GM23338 (cell line): ENCODE data around the gene ZCCHC10. TPM values are rescaled to one million over a fixed set of nuclear protein-coding genes. Genes with fewer than 3 reads are reported as not detected.

ENCODE experiments used
- ATAC-seq: fragments of 200-7000 bp; cut with Tn5 transposase; 3 replicates; pipeline ENCODE4 v1.9.1; 2020
- DNase-seq: peaks from one replicate; pipeline ENCODE4 v3.0.0-alpha.2; 2015; ENCODE audit warnings: low spot score
- H2AFZ ChIP-seq: fragments of 200-600 bp; sonication (generic); 2 replicates; pipeline ENCODE4 v1.8.0; 2016; ENCODE audit warnings: antibody characterized with exemption, mild to moderate bottlenecking, moderate library complexity
- H3F3A ChIP-seq: fragments of 200-600 bp; sonication (generic); replicated peaks from 2 replicates; pipeline ENCODE4 v1.8.0; 2017; ENCODE audit warnings: antibody characterized with exemption, mixed run types, low read depth
- H3K27ac ChIP-seq: fragments of 200-600 bp; sonication (generic); 2 replicates; pipeline ENCODE4 v1.6.1; 2016; ENCODE audit warnings: low read depth
- H3K27me3 ChIP-seq: fragments of 200-600 bp; sonication (generic); 2 replicates; pipeline ENCODE4 v1.8.0; 2016; ENCODE audit warnings: mild to moderate bottlenecking, mixed run types, moderate library complexity; ENCODE audit not compliant: insufficient read depth
- H3K36me3 ChIP-seq: fragments of 200-600 bp; sonication (generic); 2 replicates; pipeline ENCODE4 v1.8.0; 2016; ENCODE audit warnings: mild to moderate bottlenecking; ENCODE audit not compliant: insufficient read depth
- H3K4me1 ChIP-seq: fragments of 200-600 bp; sonication (generic); 2 replicates; pipeline ENCODE4 v1.8.0; 2016; ENCODE audit warnings: mild to moderate bottlenecking, moderate library complexity; ENCODE audit not compliant: insufficient read depth
- H3K4me2 ChIP-seq: fragments of 200-600 bp; sonication (generic); 2 replicates; pipeline ENCODE4 v1.7.1; 2017; ENCODE audit warnings: mixed run types
- H3K4me3 ChIP-seq: fragments of 200-600 bp; sonication (generic); 2 replicates; pipeline ENCODE4 v1.6.1; 2016; ENCODE audit warnings: mixed run types
- H3K79me2 ChIP-seq: fragments of 200-600 bp; sonication (generic); replicated peaks from 2 replicates; pipeline ENCODE4 v1.8.0; 2017; ENCODE audit warnings: mild to moderate bottlenecking; ENCODE audit not compliant: insufficient read depth
- H3K9me2 ChIP-seq: fragments of 200-600 bp; sonication (generic); 2 replicates; pipeline ENCODE4 v1.8.0; 2017; ENCODE audit not compliant: insufficient read depth
- H4K20me1 ChIP-seq: fragments of 200-600 bp; sonication (generic); replicated peaks from 2 replicates; pipeline ENCODE4 v1.8.0; 2017; ENCODE audit warnings: mild to moderate bottlenecking; ENCODE audit not compliant: insufficient read depth
- H3K27ac Mint-ChIP-seq: 2 replicates; pipeline ENCODE4 v1.8.0; 2020; ENCODE audit warnings: inconsistent platforms, mild to moderate bottlenecking, moderate library complexity, mixed read lengths
- H3K27me3 Mint-ChIP-seq: 3 replicates; pipeline ENCODE4 v1.8.0; 2022; ENCODE audit warnings: low read depth, mild to moderate bottlenecking, moderate library complexity, mixed read lengths, inconsistent platforms; ENCODE audit not compliant: insufficient read depth, poor library complexity
- H3K36me3 Mint-ChIP-seq: 3 replicates; pipeline ENCODE4 v1.8.0; 2021; ENCODE audit warnings: low read depth, mild to moderate bottlenecking, inconsistent platforms, moderate library complexity, mixed read lengths
- H3K4me1 Mint-ChIP-seq: 3 replicates; pipeline ENCODE4 v1.8.0; 2020; ENCODE audit warnings: mild to moderate bottlenecking, inconsistent platforms, mixed read lengths
- H3K4me3 Mint-ChIP-seq: 3 replicates; pipeline ENCODE4 v1.8.0; 2021; ENCODE audit warnings: moderate library complexity, mild to moderate bottlenecking, inconsistent platforms, mixed read lengths
- H3K9me3 Mint-ChIP-seq: 3 replicates; pipeline ENCODE4 v1.8.0; 2020; ENCODE audit warnings: moderate library complexity, mild to moderate bottlenecking, inconsistent platforms, mixed read lengths
- CREB1 ChIP-seq: fragments of 250-450 bp; sonication (Bioruptor Pico); IDR thresholded peaks from 2 replicates; pipeline ENCODE4 v1.5.0; 2020; ENCODE audit warnings: low read depth, mild to moderate bottlenecking, moderate library complexity
- CTCF ChIP-seq, 2 experiments: fragments of 200-600 bp in 1 of 2; sonication (generic) in 1 of 2; conservative IDR thresholded peaks; 2 replicates each; pipeline versions ENCODE4 v1.5.1 to v1.6.1; 2016 to 2017; ENCODE audit warnings: antibody characterized with exemption in 2 of 2, low read depth in 2 of 2, mild to moderate bottlenecking in 2 of 2, moderate library complexity in 1 of 2
- ETS1 ChIP-seq: IDR thresholded peaks from 2 replicates; pipeline ENCODE4 v1.6.1; 2016; ENCODE audit warnings: antibody characterized with exemption
- EZH2 ChIP-seq: fragments of 200-600 bp; sonication (generic); IDR thresholded peaks from one replicate; pipeline ENCODE4 v1.8.0; 2017; ENCODE audit warnings: antibody characterized with exemption, mild to moderate bottlenecking, low read depth; ENCODE audit not compliant: unreplicated experiment
- EZH2phosphoT487 ChIP-seq: fragments of 200-600 bp; sonication (generic); IDR thresholded peaks from one replicate; pipeline ENCODE4 v1.8.1; 2018; ENCODE audit warnings: antibody characterized with exemption; ENCODE audit not compliant: unreplicated experiment
- JUNB ChIP-seq: IDR thresholded peaks from one replicate; pipeline ENCODE4 v1.6.1; 2016; ENCODE audit warnings: antibody characterized with exemption; ENCODE audit not compliant: unreplicated experiment
- NANOG ChIP-seq: IDR thresholded peaks from 2 replicates; pipeline ENCODE4 v1.6.1; 2016; ENCODE audit warnings: antibody characterized with exemption, borderline replicate concordance
- POLR2AphosphoS5 ChIP-seq: IDR thresholded peaks from 2 replicates; pipeline ENCODE4 v1.6.1; 2016; ENCODE audit warnings: antibody characterized with exemption, low read depth
- REST ChIP-seq: IDR thresholded peaks from one replicate; pipeline ENCODE4 v1.6.1; 2018; ENCODE audit warnings: antibody characterized with exemption; ENCODE audit not compliant: unreplicated experiment
- STAT1 ChIP-seq: IDR thresholded peaks from one replicate; pipeline ENCODE4 v1.6.1; 2016; ENCODE audit warnings: antibody characterized with exemption; ENCODE audit not compliant: unreplicated experiment
- ZNF114 ChIP-seq: fragments of 250-450 bp; sonication (Bioruptor Pico); IDR thresholded peaks from 2 replicates; pipeline ENCODE4 v1.5.0; 2020; ENCODE audit warnings: mild to moderate bottlenecking, moderate library complexity
- ZNF331 ChIP-seq: fragments of 250-450 bp; sonication (Bioruptor Pico); IDR thresholded peaks from 2 replicates; pipeline ENCODE4 v1.5.0; 2020; ENCODE audit warnings: low read depth, mild to moderate bottlenecking, moderate library complexity
- ZNF462 ChIP-seq: fragments of 250-450 bp; sonication (Bioruptor Pico); IDR thresholded peaks from 2 replicates; pipeline ENCODE4 v1.5.0; 2020; ENCODE audit warnings: mild to moderate bottlenecking, moderate library complexity
- polyA plus RNA-seq: library from polyadenylated mRNA; unstranded; fragments of >200 nt; fragmentation: Nextera tagmentation; extraction: Ambion mirVana; gene quantifications from 2 replicates; pipeline ENCODE4 v1.2.1, GENCODE V29; 2016
- total RNA-seq: library from RNA; depleted of rRNA; stranded (reverse); fragments of >200 nt; shearing (Covaris generic); gene quantifications from 2 replicates; pipeline ENCODE4 v1.2.3, GENCODE V29; 2014

The ZCCHC10 gene
- total and polyA plus RNA-seq, 2 experiments from 2014 or later, result 25.3 to 90.1 TPM

GRCh38 chr5:132981288-132981687 is 45.1 kb downstream of the ZCCHC10 start (continued):
- no peak for TF ChIP-seq ZNF114 (CRISPR knock-in tag)

GRCh38 chr5:132979976-132980375 is 46.4 kb downstream of the ZCCHC10 start:
- Histone ChIP-seq H3K36me3 (no peaks in the 10 kb centered on the region; the same call in 1 of the 2 replicates), H4K20me1 (no peaks in the 10 kb centered on the region), H3K27ac (no peak overlapping the region), H3K4me3 (no peak overlapping the region), H3K9me2 (no peaks in the 10 kb centered on the region; the same call in 1 of the 2 replicates), H3K4me2 (no peak overlapping the region), H2AFZ (no peak overlapping the region), H3F3A (no peaks in the 10 kb centered on the region), H3K79me2 (no peaks in the 10 kb centered on the region), H3K4me1 (no peaks in the 10 kb centered on the region), H3K27me3 (no peaks in the 10 kb centered on the region)
- no peaks in the 10 kb centered on the region for H3K4me1 Mint-ChIP-seq
- DNase-seq, result no peak
- no peak for ATAC-seq
- TF ChIP-seq ZNF114 (CRISPR knock-in tag) (no peak), JUNB (no peak), POLR2AphosphoS5 (no peak), EZH2phosphoT487 (no peak), CTCF (conservative IDR thresholded peaks at IDR 0.05; ENCODE audit: low read depth in 2 of 2) (no peak), REST (no peak), ZNF331 (no peak), ZNF462 (CRISPR knock-in tag) (no peak), CREB1 (CRISPR knock-in tag) (no peak), EZH2 (no peak), STAT1 (no peak), NANOG (no peak), ETS1 (no peak)
- H3K4me3 Mint-ChIP-seq, result no peak overlapping the region
- H3K27me3 Mint-ChIP-seq, result peaks cover 7% of the 10 kb centered on the region
- peaks cover 44% of the 10 kb centered on the region for H3K9me3 Mint-ChIP-seq
- peaks cover 4% of the 10 kb centered on the region; the same call in 1 of the 3 replicates for H3K36me3 Mint-ChIP-seq
- H3K27ac Mint-ChIP-seq, result no peak overlapping the region
